Measurements from ENCODE around the gene ZNF391. TPM values are rescaled to one million over a fixed set of nuclear protein-coding genes. Genes with fewer than 3 reads are reported as not detected.

ZNF391 gene
- total and polyA plus RNA-seq, 4 donors, result 0.14 to 0.61 (median 0.27) TPM

DNA sequence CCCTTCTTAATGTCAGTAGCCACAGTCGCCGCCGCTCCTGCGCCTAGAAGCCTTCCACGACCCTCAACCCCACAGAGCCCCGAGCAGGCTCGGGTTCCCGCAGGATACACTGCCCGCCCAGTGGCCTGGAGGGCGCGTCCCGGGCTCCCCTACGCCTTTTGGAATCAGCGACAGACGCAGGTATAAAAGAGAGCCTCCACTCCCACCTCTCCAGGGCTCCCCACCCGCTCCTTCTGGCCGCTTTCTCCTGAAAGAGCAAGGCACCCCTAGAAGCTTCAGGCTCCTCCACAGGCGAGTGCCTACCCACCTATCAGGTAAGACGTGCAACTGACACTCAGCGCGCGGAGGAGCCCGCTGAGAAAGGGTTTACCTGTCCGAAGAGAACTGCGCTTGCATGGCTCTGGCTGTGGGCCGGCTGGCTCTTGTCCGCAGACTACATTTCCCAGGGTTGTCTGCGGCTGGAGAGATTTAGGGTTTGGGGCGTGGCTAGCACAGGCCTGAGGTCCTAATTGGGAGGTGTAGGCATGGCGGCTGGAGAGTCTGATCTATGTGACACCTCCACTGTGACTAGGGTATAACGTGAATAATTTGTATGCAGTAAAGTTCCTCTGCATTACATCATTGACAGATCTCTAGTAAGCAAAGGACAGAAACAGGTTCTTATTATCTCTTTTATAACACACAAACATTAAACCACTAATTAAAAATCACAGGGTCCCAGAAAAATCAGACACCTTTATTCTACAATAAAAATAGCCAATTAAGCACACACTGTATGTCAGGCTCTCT is 13.5 kb upstream of the ZNF391 start:
- Histone ChIP-seq H3K9me3 (ENCODE audit: control insufficient read depth in 4 of 4, low read length in 3 of 4) (peaks cover 0 to 2% (median 2%) of the 10 kb centered on the region in 4 donors), H3K4me3 (ENCODE audit: low read depth in 1 of 3, low read length in 3 of 3) (peak overlapping the region; percentile 43 to 63 (median 51)), H3K27ac (ENCODE audit: low read depth in 1 of 2, low read length in 2 of 2) (no peak overlapping the region), H3K4me1 (ENCODE audit: control insufficient read depth in 4 of 4, insufficient read depth in 4 of 4, low read length in 3 of 4) (peaks cover 0 to 5% (median 3%) of the 10 kb centered on the region in 4 donors), H3K27me3 (ENCODE audit: control insufficient read depth in 4 of 4, insufficient read depth in 4 of 4, low read length in 3 of 4) (peaks cover 0 to 8% (median 3%) of the 10 kb centered on the region in 4 donors), H3K36me3 (ENCODE audit: control insufficient read depth in 4 of 4, insufficient read depth in 3 of 4, low read depth in 1 of 4, low read length in 3 of 4) (no peaks in the 10 kb centered on the region), H3K9ac (ENCODE audit: low read depth in 1 of 2, low read length in 2 of 2) (peak overlapping the region in 1 of 2 donors; percentile 53)
- 3% methylated on average over 31 of the region's 31 CpGs for WGBS
- TF ChIP-seq, protein P1, sequence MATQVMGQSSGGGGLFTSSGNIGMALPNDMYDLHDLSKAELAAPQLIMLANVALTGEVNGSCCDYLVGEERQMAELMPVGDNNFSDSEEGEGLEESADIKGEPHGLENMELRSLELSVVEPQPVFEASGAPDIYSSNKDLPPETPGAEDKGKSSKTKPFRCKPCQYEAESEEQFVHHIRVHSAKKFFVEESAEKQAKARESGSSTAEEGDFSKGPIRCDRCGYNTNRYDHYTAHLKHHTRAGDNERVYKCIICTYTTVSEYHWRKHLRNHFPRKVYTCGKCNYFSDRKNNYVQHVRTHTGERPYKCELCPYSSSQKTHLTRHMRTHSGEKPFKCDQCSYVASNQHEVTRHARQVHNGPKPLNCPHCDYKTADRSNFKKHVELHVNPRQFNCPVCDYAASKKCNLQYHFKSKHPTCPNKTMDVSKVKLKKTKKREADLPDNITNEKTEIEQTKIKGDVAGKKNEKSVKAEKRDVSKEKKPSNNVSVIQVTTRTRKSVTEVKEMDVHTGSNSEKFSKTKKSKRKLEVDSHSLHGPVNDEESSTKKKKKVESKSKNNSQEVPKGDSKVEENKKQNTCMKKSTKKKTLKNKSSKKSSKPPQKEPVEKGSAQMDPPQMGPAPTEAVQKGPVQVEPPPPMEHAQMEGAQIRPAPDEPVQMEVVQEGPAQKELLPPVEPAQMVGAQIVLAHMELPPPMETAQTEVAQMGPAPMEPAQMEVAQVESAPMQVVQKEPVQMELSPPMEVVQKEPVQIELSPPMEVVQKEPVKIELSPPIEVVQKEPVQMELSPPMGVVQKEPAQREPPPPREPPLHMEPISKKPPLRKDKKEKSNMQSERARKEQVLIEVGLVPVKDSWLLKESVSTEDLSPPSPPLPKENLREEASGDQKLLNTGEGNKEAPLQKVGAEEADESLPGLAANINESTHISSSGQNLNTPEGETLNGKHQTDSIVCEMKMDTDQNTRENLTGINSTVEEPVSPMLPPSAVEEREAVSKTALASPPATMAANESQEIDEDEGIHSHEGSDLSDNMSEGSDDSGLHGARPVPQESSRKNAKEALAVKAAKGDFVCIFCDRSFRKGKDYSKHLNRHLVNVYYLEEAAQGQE (IDR thresholded peaks at IDR 0.05), result no peak
- TF ChIP-seq FOXA2 (IDR thresholded peaks at IDR 0.05) (no peak), RAD21 (IDR thresholded peaks at IDR 0.05) (no peak), TAF1 (conservative IDR thresholded peaks at IDR 0.05) (no peak), RXRA (IDR thresholded peaks at IDR 0.05) (no peak), MAX (IDR thresholded peaks at IDR 0.05) (no peak), HNF4G (IDR thresholded peaks at IDR 0.05) (no peak), ATF3 (IDR thresholded peaks at IDR 0.05) (no peak), GABPA (IDR thresholded peaks at IDR 0.05 in 1 of 2, conservative IDR thresholded peaks at IDR 0.05 in 1 of 2) (no peak), FOXA1 (IDR thresholded peaks at IDR 0.05) (no peak), JUND (IDR thresholded peaks at IDR 0.05) (no peak), HNF4A (conservative IDR thresholded peaks at IDR 0.05) (no peak), NR2F2 (IDR thresholded peaks at IDR 0.05) (no peak), CTCF (IDR thresholded peaks at IDR 0.05; ENCODE audit: low read depth, low read length, missing input control) (no peak), SP1 (IDR thresholded peaks at IDR 0.05) (no peak), YY1 (IDR thresholded peaks at IDR 0.05) (no peak), EGR1 (IDR thresholded peaks at IDR 0.05; ENCODE audit: low read depth in 2 of 2) (no peak)
- TF ChIP-seq, protein P2, sequence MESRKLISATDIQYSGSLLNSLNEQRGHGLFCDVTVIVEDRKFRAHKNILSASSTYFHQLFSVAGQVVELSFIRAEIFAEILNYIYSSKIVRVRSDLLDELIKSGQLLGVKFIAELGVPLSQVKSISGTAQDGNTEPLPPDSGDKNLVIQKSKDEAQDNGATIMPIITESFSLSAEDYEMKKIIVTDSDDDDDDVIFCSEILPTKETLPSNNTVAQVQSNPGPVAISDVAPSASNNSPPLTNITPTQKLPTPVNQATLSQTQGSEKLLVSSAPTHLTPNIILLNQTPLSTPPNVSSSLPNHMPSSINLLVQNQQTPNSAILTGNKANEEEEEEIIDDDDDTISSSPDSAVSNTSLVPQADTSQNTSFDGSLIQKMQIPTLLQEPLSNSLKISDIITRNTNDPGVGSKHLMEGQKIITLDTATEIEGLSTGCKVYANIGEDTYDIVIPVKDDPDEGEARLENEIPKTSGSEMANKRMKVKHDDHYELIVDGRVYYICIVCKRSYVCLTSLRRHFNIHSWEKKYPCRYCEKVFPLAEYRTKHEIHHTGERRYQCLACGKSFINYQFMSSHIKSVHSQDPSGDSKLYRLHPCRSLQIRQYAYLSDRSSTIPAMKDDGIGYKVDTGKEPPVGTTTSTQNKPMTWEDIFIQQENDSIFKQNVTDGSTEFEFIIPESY (IDR thresholded peaks at IDR 0.05), result no peak
- DNase-seq (ENCODE audit: low spot score), result peak; percentile 64

Data from liver (tissue), 9 donors.